ENCODE measurements around the gene DUSP23. TPM values are rescaled to one million over a fixed set of nuclear protein-coding genes. Genes with fewer than 3 reads are reported as not detected.

DUSP23 gene
- total and polyA plus RNA-seq, 2 experiments from 2014 or later = 56.3 to 97.6 TPM

GRCh38 chr1:159786966-159787365 lies 6.2 kb downstream of the DUSP23 start:
- Histone ChIP-seq H3K4me1 (ENCODE audit: insufficient read depth) (peaks cover 16% of the 10 kb centered on the region), H2AFZ (no peak overlapping the region), H4K20me1 (replicated peaks; ENCODE audit: insufficient read depth) (no peaks in the 10 kb centered on the region), H3K27me3 (ENCODE audit: insufficient read depth) (no peaks in the 10 kb centered on the region), H3F3A (replicated peaks; ENCODE audit: low read depth) (no peaks in the 10 kb centered on the region), H3K4me2 (no peak overlapping the region), H3K4me3 (no peak overlapping the region), H3K9me2 (ENCODE audit: insufficient read depth) (peaks cover 28% of the 10 kb centered on the region), H3K27ac (ENCODE audit: low read depth) (no peak overlapping the region), H3K79me2 (replicated peaks; ENCODE audit: insufficient read depth) (0 out of 2 replicates have a peak, but pooled peaks cover 3% of the 10 kb centered on the region), H3K36me3 (ENCODE audit: insufficient read depth) (no peaks in the 10 kb centered on the region)
- Mint-ChIP-seq H3K27me3 (ENCODE audit: insufficient read depth, low read depth, poor library complexity) (peaks cover 8% of the 10 kb centered on the region), H3K9me3 (peaks cover 6% of the 10 kb centered on the region; the same call in 1 of the 3 replicates), H3K27ac (no peak overlapping the region), H3K36me3 (ENCODE audit: low read depth) (peaks cover 20% of the 10 kb centered on the region; the same call in 2 of the 3 replicates), H3K4me3 (no peak overlapping the region), H3K4me1 (peaks cover 25% of the 10 kb centered on the region)
- TF ChIP-seq JUNB (IDR thresholded peaks at IDR 0.05; ENCODE audit: unreplicated experiment) (no peak), POLR2AphosphoS5 (IDR thresholded peaks at IDR 0.05; ENCODE audit: low read depth) (no peak), EZH2phosphoT487 (IDR thresholded peaks at IDR 0.05; ENCODE audit: unreplicated experiment) (no peak), NANOG (IDR thresholded peaks at IDR 0.05; ENCODE audit: borderline replicate concordance) (no peak), CREB1 (CRISPR knock-in tag; IDR thresholded peaks at IDR 0.05; ENCODE audit: low read depth) (no peak), ZNF331 (CRISPR knock-in tag; IDR thresholded peaks at IDR 0.05; ENCODE audit: low read depth) (no peak), CTCF (conservative IDR thresholded peaks at IDR 0.05; ENCODE audit: low read depth in 2 of 2) (no peak), ZNF114 (CRISPR knock-in tag; IDR thresholded peaks at IDR 0.05) (no peak), STAT1 (IDR thresholded peaks at IDR 0.05; ENCODE audit: unreplicated experiment) (no peak), EZH2 (IDR thresholded peaks at IDR 0.05; ENCODE audit: low read depth, unreplicated experiment) (no peak), ETS1 (IDR thresholded peaks at IDR 0.05) (no peak)
- TF ChIP-seq, protein P1, sequence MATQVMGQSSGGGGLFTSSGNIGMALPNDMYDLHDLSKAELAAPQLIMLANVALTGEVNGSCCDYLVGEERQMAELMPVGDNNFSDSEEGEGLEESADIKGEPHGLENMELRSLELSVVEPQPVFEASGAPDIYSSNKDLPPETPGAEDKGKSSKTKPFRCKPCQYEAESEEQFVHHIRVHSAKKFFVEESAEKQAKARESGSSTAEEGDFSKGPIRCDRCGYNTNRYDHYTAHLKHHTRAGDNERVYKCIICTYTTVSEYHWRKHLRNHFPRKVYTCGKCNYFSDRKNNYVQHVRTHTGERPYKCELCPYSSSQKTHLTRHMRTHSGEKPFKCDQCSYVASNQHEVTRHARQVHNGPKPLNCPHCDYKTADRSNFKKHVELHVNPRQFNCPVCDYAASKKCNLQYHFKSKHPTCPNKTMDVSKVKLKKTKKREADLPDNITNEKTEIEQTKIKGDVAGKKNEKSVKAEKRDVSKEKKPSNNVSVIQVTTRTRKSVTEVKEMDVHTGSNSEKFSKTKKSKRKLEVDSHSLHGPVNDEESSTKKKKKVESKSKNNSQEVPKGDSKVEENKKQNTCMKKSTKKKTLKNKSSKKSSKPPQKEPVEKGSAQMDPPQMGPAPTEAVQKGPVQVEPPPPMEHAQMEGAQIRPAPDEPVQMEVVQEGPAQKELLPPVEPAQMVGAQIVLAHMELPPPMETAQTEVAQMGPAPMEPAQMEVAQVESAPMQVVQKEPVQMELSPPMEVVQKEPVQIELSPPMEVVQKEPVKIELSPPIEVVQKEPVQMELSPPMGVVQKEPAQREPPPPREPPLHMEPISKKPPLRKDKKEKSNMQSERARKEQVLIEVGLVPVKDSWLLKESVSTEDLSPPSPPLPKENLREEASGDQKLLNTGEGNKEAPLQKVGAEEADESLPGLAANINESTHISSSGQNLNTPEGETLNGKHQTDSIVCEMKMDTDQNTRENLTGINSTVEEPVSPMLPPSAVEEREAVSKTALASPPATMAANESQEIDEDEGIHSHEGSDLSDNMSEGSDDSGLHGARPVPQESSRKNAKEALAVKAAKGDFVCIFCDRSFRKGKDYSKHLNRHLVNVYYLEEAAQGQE (IDR thresholded peaks at IDR 0.05; ENCODE audit: unreplicated experiment) = no peak
- TF ChIP-seq, protein P2, sequence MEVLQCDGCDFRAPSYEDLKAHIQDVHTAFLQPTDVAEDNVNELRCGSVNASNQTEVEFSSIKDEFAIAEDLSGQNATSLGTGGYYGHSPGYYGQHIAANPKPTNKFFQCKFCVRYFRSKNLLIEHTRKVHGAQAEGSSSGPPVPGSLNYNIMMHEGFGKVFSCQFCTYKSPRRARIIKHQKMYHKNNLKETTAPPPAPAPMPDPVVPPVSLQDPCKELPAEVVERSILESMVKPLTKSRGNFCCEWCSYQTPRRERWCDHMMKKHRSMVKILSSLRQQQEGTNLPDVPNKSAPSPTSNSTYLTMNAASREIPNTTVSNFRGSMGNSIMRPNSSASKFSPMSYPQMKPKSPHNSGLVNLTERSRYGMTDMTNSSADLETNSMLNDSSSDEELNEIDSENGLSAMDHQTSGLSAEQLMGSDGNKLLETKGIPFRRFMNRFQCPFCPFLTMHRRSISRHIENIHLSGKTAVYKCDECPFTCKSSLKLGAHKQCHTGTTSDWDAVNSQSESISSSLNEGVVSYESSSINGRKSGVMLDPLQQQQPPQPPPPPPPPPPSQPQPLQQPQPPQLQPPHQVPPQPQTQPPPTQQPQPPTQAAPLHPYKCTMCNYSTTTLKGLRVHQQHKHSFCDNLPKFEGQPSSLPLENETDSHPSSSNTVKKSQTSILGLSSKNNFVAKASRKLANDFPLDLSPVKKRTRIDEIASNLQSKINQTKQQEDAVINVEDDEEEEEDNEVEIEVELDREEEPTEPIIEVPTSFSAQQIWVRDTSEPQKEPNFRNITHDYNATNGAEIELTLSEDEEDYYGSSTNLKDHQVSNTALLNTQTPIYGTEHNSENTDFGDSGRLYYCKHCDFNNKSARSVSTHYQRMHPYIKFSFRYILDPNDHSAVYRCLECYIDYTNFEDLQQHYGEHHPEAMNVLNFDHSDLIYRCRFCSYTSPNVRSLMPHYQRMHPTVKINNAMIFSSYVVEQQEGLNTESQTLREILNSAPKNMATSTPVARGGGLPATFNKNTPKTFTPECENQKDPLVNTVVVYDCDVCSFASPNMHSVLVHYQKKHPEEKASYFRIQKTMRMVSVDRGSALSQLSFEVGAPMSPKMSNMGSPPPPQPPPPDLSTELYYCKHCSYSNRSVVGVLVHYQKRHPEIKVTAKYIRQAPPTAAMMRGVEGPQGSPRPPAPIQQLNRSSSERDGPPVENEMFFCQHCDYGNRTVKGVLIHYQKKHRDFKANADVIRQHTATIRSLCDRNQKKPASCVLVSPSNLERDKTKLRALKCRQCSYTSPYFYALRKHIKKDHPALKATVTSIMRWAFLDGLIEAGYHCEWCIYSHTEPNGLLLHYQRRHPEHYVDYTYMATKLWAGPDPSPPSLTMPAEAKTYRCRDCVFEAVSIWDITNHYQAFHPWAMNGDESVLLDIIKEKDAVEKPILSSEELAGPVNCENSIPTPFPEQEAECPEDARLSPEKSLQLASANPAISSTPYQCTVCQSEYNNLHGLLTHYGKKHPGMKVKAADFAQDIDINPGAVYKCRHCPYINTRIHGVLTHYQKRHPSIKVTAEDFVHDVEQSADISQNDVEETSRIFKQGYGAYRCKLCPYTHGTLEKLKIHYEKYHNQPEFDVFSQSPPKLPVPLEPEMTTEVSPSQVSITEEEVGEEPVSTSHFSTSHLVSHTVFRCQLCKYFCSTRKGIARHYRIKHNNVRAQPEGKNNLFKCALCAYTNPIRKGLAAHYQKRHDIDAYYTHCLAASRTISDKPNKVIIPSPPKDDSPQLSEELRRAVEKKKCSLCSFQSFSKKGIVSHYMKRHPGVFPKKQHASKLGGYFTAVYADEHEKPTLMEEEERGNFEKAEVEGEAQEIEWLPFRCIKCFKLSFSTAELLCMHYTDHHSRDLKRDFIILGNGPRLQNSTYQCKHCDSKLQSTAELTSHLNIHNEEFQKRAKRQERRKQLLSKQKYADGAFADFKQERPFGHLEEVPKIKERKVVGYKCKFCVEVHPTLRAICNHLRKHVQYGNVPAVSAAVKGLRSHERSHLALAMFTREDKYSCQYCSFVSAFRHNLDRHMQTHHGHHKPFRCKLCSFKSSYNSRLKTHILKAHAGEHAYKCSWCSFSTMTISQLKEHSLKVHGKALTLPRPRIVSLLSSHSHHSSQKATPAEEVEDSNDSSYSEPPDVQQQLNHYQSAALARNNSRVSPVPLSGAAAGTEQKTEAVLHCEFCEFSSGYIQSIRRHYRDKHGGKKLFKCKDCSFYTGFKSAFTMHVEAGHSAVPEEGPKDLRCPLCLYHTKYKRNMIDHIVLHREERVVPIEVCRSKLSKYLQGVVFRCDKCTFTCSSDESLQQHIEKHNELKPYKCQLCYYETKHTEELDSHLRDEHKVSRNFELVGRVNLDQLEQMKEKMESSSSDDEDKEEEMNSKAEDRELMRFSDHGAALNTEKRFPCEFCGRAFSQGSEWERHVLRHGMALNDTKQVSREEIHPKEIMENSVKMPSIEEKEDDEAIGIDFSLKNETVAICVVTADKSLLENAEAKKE (CRISPR knock-in tag; IDR thresholded peaks at IDR 0.05) = no peak
- DNase-seq (ENCODE audit: low spot score) (no peak), ATAC-seq (no peak)
